Uterus (tissue), 2 donors: ENCODE measurements around the gene HASPIN.
"Not testable (repeated sequence)": the region's sequence is repeated elsewhere in the genome, so short reads cannot be mapped to it uniquely, and the experiment has no call there.

Experiments
- POLR2A ChIP-seq, 2 donors: fragments of 450-650 bp; IDR thresholded peaks; one replicate each; pipeline ENCODE4 v1.6.1; 2016; ENCODE audit warnings: antibody characterized with exemption in 2 of 2, mild to moderate bottlenecking in 1 of 2, moderate library complexity in 1 of 2
- TF ChIP-seq, protein P1 (sequence below), 4 experiments: fragments of 200-600 bp in 2 of 4; fragments of 450-650 bp in 2 of 4; sonication (generic) in 2 of 4; IDR thresholded peaks; one replicate each; pipeline ENCODE4 v1.5.1; 2016 to 2019; ENCODE audit warnings: antibody characterized with exemption in 4 of 4, mild to moderate bottlenecking in 2 of 4, moderate library complexity in 1 of 4

DNA sequence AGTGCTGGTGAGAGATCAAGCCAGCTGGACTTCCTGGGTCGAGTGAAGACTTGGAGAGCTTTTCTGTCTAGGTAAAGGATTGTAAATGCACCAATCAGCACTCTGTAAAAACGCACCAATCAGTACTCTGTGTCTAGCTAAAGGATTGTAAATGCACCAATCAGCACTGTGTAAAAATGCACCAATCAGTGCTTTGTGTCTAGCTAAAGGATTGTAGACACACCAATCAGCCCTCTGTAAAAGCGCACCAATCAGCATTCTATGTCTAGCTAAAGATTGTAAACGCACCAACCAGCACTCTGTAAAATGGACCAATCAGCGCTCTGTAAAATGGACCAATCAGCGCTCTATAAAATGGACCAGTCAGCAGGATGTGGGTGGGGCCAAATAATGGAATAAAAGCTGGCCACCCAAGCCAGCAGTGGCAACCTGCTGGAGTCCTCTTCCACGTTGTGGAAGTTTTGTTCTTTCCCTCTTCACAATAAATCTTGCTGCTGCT is 21.6 kb upstream of the HASPIN start:
- TF ChIP-seq, protein P1, sequence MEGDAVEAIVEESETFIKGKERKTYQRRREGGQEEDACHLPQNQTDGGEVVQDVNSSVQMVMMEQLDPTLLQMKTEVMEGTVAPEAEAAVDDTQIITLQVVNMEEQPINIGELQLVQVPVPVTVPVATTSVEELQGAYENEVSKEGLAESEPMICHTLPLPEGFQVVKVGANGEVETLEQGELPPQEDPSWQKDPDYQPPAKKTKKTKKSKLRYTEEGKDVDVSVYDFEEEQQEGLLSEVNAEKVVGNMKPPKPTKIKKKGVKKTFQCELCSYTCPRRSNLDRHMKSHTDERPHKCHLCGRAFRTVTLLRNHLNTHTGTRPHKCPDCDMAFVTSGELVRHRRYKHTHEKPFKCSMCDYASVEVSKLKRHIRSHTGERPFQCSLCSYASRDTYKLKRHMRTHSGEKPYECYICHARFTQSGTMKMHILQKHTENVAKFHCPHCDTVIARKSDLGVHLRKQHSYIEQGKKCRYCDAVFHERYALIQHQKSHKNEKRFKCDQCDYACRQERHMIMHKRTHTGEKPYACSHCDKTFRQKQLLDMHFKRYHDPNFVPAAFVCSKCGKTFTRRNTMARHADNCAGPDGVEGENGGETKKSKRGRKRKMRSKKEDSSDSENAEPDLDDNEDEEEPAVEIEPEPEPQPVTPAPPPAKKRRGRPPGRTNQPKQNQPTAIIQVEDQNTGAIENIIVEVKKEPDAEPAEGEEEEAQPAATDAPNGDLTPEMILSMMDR (IDR thresholded peaks at IDR 0.05), result not testable (repeated sequence)
- TF ChIP-seq POLR2A (IDR thresholded peaks at IDR 0.05), result not testable (repeated sequence)
